NCI-H774 (cell line): ENCODE data around the gene IL11RA.

Source experiments
- DNase-seq: peaks from one replicate; lab custom pipeline; 2025; lab: John Stamatoyannopoulos, UW

Gene IL11RA

DNA sequence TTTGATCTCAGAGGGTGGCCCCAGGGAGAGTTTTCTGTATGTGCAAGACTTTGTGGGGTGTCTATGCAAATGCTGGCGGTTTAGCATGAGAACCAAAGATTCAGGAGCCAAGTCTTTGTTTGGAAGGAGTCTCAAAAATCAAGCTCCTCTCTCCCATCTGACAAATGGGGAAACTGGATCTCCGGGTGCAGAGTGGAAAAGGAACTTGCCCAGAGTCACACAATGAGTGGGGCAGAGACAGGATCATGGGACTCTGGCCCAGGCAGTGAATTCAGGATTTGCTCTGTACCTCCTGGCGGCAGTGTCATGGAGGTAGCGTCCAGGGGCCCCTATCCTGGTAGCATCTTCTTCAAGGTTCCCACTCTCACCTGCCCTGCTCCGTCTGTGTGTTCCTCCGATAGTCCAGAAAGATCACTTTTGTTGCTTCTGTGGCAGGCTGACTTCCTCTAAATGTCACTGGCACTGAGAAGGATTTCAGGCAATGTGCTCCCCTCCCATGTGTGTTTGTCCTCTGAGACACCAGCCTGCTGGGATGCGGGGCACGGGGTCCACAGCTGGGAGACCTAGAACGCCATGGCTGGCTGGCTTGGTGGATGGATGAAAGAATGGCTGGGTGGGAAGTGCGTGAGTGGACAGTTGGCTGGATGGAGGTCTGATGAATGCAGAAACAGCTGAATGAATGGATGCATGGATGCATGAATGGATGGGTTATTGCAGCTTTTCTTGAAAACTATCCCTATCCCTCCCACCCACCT lies 35.5 kb downstream of the IL11RA start:
- no peak for DNase-seq

DNA sequence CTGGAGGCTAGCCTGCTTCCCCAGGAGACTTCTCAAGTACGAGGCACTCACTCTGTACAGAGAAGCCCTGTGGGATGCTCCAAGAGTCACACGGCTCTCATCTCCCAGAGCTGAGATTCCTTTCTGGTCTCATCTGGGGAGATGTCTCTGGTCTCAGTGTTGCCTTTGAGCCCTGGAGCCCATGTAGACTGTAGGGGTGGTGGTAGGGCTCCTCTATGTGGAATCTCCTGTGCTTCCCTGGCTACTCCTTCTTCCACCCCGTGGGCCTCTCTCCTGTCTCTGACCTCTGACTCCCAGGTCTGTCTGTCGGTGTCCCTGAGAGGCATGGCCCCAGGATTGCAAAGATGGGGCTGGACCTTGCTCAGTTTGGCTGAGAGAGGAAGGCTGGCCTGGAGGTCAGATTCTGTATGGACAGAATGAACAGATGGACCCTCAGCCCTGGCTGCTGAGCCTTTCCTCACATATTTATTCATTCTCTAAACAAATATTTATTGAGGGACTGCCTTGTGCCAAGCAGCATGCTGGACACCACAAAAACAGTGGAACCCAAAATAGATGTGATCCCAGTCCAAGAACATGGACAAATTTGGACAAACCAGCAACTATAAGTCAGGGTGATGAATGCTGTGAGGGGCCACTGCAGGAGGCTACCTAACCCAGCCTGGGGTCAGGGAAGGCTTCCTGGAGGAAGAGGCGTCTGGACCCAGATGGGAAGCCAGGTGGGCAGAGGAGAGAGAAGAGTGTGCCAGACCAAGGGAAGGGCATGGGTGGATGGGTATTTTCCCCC lies 36.5 kb downstream of the IL11RA start:
- DNase-seq, result no peak

DNA sequence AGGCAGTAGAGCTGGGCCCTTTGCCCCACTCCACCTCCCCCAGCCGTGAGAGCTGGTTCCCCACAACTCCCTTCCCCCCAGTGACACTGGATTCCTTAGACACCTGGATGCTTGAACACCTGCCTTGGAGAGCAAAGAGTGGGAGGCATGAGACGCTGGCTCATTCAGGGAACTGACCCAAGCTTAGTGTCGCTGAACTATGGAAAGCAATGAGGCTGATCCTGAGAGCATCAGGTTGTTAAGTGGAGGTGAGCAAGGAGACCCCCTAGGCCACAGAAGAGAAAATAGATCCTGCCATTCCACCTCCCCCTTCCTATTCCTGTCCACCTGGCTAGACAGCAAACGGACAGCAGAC lies 37.1 kb downstream of the IL11RA start:
- DNase-seq, result peak; percentile 14

DNA sequence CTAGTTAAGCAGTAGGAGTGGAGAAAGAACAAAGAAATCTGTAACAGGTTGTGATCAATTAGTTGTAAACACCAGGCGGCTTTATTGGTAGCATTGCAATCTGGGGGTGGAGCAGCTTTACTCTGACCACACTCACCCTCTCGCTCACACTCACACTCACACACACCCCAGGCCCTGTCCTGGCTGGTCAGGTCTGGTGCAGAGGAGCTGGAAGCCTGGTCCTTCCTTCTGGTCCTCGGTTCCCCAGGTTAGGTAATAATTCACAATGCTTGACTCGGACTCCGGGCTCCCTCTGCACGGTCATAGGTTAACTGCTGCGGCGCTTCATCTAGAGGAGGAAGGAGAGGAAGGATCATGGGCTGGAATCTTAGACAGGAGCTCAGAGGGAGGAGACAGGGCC lies 37.5 kb downstream of the IL11RA start:
- DNase-seq, result no peak

DNA sequence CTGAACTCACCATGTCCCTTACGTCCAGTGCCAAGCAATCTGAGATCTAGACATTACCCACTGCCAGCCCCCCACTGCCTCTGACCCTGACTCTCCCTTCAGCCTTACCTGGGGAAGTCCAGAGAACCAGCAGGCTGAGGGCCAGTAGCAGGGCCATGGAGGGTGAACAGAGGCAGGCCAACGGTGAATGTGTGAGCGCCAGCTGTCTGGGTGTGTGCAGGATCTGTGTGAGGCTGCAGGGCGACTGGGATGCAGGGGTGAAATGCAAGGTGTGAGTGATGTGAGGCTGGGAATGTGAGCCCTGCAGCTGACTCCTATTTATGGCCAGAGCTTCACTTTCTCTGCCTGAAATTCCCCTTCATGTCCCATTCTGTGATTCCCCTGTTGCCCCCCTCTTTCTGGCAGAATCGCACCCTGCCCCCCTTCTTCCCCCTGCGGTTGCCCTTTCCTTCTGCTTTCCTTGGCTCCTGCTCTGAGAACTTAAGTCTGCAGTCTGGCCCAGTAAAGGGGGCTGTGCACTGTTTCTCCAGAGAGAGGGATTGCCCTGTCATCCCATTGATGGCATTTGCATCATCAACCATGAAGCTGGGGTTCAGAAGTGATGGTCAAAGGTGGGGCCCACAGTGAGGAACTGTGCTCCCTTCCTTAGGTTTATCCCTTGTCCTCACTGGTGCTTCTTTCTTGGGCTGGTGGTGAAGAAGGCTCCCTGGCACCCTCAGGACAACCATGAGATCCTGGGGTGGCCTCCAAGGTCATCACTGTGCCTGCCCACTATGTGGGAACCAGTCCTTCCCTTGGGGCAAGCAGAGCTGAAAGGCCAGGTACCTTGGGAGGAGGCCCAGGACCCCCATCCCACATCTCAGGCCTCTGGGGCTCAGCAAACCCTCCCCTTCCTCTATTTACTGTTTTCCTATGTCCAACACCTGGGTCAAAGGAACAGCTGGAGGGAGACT lies 39.3 kb downstream of the IL11RA start, which contains the start of gene CCL19:
Gene CCL19, minus strand, starts transcription at position 294 of the 953 bp plus-strand sequence. Its CDS starts 137 bp downstream, at position 157.
- DNase-seq, result no peak

DNA sequence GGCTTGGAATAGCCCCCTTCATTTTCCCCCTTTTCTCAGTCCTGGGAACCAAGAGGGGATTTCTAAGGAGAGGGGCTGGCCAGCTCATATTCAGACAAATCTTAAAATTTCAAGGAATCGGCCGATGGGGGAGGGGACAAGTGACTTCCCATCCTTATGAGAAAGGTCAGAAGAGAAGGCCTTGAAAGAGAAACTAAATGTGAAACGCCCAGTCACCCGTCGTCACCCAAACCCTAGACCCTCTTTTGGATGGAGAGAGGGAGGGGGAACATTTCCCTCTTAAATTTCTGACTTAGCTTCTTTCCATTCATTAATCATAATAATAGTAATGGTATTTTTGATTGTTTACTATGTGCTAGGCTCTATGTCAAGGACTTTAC lies 39.9 kb downstream of the IL11RA start:
- DNase-seq, result no peak

DNA sequence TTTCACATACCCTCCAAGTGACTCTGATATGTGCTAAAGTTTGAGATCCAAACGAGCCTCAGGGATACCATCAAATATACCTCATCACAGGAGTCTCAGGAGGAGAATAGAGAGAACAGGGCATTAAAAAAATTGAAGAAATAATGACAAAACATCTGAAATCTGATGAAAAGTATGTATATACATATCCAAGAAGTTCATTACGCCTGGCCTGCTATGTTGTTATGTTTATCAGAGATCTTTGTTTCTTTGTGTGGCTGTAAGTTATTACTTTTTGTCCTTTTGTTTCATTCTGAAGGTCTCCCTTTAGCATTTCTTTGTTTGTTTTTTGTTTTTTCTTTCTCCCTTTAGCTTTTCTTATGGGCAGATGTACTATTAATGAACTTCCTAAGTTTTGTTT lies 41.6 kb downstream of the IL11RA start:
- DNase-seq, result no peak

DNA sequence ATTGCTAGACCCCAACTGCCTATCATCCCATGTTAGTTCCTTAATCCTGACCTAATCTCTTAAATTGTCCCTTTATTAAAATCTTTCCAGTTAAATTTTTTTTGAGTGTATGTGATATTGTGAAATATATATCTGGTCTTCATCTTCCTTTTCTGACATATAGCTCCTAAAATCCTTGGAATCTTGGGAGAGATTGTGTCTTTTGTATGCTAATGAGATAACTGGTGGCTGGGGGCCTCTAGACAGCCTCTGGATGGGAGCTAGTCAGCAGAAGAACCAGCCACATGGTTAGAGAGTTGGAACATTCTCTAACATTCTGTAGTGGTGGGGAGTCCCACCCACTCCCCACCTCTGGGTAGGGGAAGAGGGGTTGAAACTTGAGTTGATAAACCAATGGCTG lies 42.8 kb downstream of the IL11RA start:
- DNase-seq, result no peak

DNA sequence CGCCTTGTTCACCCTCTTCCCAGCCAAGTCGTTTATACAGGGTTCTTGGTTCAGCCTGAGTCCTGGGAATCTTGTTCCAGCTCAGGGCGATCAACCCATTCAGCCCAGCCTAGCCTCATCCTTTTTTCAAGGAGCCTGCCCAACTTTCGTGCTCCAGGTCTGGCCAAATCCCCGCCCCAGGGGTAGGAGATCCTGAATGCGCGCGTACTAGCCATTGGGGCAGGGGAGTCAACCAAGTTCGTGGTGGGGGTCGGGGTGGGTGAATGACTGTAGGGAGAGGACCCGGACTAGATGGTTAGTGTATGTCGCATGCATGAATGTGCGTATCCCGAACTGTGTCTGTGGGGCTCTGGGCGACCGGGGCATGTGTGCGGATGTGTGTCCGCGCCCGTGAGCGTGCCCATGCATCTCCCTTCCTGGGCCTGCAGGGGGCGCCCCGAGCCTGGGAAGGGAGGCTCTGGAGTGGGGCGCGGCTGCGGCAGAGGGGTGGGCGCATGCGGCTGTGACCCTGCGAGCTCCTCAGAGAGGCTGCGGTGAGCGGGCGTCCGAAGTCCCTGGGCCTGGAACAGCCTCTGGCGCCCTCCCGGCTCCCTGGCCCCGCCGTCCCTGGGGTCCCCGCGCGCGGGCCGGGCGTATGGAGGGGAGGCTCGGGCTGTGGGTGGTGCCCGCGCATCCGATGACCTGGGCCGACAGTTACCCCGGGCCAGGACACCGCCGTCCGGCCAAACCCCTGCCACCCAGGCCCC lies 49.2 kb downstream of the IL11RA start:
- DNase-seq, result peak; percentile 36

DNA sequence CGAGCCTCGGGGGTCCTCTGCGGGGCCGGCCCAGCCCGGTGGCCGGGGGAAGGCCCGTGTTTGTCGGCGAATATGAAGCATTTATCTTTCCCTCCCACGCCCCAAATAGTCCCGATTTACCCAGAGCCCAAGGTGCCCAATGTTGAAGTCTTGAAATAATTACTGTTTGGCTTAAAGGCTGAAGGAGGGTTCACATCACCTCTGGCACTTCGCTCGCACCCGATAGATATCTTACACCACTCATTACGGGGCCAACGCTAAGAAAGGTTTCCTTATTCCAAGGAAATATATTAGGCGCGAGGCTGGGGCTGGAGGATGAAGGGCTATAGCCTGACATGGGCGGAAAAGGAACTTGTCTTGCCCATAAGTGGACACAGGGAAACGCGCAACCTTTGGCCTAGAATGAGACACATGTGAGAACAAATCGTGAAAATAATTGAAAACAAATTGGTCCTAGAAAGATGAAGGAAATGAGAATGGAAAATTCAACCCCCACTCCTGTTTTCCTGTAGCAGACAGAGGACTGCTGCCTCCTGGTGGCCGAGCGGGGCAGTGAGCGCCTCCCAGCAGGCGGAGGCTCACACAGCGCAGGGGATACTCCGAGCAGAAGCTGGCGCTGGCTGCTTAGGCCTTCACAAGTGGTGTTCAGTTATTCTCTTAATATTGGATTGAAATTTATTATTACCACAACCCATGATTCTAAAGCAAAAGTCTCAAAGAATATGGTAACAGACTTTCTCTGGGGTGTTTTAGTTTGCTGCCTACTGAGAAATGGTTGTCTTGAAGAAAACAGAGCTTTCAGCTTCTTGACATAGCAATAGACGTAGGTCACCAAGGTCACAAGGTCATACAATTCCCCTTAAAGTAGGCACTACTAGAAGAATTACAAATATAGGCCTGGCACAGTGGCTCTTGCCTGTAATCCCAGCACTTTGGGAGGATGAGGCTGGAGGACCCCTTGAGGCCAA lies 50.1 kb downstream of the IL11RA start:
- DNase-seq, result peak; percentile 46

DNA sequence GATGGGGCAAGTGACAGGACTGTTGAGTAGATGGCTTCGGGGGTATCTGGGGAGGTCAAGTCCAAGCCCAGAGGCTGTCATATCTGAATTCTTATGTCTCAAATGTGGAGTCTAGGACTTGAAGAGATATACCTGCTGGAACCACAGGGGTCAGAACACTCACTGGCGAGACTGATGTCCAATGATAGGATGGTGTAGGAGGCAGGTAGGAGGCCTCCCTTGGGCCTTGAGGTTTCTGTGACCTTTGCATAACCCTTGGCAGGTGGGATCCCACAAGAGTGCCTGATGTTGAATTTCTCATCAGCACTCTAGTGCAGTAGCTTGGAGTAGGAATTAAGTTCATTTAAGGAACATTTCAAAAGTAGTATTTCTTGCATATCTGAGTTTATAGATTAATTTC lies 55.1 kb downstream of the IL11RA start:
- DNase-seq, result no peak

DNA sequence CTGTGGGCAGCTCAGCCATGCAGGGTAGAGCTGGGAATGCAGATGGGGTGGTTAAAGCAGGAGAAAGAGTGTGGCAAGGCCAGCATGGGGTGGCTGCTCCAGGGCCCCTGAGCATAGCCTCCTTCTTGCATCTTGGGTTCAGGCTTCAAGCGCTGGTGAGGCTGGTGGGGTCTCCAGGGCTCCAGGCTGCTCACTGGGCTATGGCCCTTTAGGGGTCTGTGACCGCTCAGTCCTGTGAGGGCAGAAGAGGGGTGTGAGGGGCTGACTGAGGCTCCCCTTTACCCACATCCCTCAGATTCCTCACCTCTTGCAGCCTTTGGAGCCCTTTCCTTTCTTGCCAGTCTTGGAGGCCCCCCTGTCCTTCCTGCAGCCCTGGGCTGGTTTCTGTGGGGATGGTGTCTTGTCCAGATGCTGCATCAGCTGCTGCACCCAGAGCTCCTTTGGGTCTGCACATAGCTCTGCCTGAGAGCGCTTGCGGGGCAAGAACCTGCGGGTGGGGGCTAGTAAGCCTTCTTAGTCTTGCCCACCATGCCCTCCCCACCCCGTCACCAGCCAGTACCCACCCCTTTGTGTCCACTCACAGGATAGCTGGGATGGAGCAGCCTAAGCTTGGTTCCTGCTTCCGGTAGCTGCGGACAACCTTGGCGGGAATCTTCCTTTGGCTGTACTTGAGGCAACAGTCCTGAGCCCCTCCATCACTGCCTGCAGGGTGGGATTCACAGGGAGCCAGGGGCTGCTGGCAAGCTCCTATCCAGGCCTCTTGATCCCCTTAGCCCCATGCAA lies 57.4 kb downstream of the IL11RA start:
- no peak for DNase-seq

DNA sequence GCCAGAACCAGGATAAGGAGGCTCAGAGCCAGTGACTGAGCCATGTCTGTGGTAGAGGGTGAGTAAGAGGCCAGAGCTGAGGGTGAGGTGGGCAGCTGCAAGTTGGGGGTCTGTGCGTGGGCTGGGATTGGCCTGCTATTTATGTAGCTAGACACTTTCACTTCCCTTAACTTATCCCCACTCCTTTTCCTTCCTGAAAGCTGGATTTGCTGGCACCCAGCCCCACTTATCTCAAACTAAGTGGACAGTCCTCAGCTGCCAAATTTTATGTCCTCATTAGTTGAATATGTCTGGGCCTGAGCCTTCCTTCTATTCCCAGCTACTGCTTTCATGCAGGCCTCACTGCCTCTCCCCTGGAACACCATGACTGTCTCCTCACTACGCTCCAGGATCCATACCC lies 58.0 kb downstream of the IL11RA start, which contains the start of gene CCL21:
Gene CCL21, minus strand, starts transcription at position 114 of the 400 bp plus-strand sequence. Its CDS starts 70 bp downstream, at position 44.
- no peak for DNase-seq
